ENCODE measurements around the gene PPM1M. TPM values are rescaled to one million over a fixed set of nuclear protein-coding genes. Genes with fewer than 3 reads are reported as not detected.

PPM1M gene
- total RNA-seq, 2 donors from 2014 or later, result 21.1 to 28.8 TPM

Small RNA genes within 50 kb of the gene (microRNA-seq; reads per million reads assigned to microRNA genes)
- gene MIR135A1 (ENCODE audit: borderline microRNAs expressed in 2 of 2) (0 to 0.32 reads per million in 2 donors), gene MIRLET7G (ENCODE audit: borderline microRNAs expressed in 2 of 2) (103,125 to 120,594 reads per million in 2 donors)

Other genes with a start within 250 kb of the PPM1M start
- gene RPL29, start 249.9 kb upstream of the PPM1M start, total RNA-seq, result 100 to 1,000 TPM; 657 to 687 TPM
- gene DUSP7, start 189.2 kb upstream of the PPM1M start, total RNA-seq, result 10 to 100 TPM; 29.9 to 36.4 TPM
- 1 to 10 TPM; 1.7 to 1.9 TPM for gene POC1A, start 91.3 kb upstream of the PPM1M start, total RNA-seq
- 10 to 100 TPM; 28.5 to 31.4 TPM for gene ALAS1, start 47.6 kb upstream of the PPM1M start, total RNA-seq
- gene TLR9, start 20.1 kb upstream of the PPM1M start, total RNA-seq, result under 1 TPM; 0.46 to 0.52 TPM
- 10 to 100 TPM; 40.0 to 51.0 TPM for gene TWF2, start 6.6 kb upstream of the PPM1M start, total RNA-seq
- 10 to 100 TPM; 58.4 to 72.6 TPM for gene WDR82, start 32.9 kb downstream of the PPM1M start, total RNA-seq
- 1 to 10 TPM; 6.8 to 8.7 TPM for gene GLYCTK, start 42.1 kb downstream of the PPM1M start, total RNA-seq
- 1 to 10 TPM; 7.2 to 9.4 TPM for gene DNAH1, start 70.6 kb downstream of the PPM1M start, total RNA-seq
- gene BAP1, start 164.2 kb downstream of the PPM1M start, total RNA-seq, result 10 to 100 TPM; 53.0 to 55.1 TPM
- gene PHF7, start 164.9 kb downstream of the PPM1M start, total RNA-seq, result 1 to 10 TPM; 6.4 to 9.2 TPM
- gene SEMA3G, start 199.3 kb downstream of the PPM1M start, total RNA-seq, result 10 to 100 TPM; 12.4 to 17.7 TPM
- gene TNNC1, start 208.3 kb downstream of the PPM1M start, total RNA-seq, result 1 to 10 TPM; 3.5 to 5.5 TPM
- gene NISCH, start 209.8 kb downstream of the PPM1M start, total RNA-seq, result 10 to 100 TPM; 53.0 to 65.2 TPM
- 100 to 1,000 TPM; 303 to 498 TPM for gene STAB1, start 249.6 kb downstream of the PPM1M start, total RNA-seq

Data from posterior vena cava (tissue), 2 donors.